Tibial artery (tissue), 4 donors: ENCODE results near the gene ADRA2B.

ENCODE experiments used
- DNase-seq, 2 donors: peaks; one replicate each; pipeline ENCODE4 v3.0.0-alpha.2; 2019
- H3K27ac ChIP-seq, 2 donors: fragments of 200-600 bp; sonication (generic) in 1 of 2; 1 replicate in 1 of 2; 2 replicates in 1 of 2; pipeline ENCODE4 v1.5.1; 2018 to 2019; ENCODE audit warnings: mild to moderate bottlenecking in 1 of 2
- H3K27me3 ChIP-seq, 2 donors: fragments of 200-600 bp; sonication (generic) in 1 of 2; one replicate each; pipeline versions ENCODE4 v1.5.1 to v1.6.0; 2016 to 2019
- H3K36me3 ChIP-seq, 3 donors: fragments of 200-600 bp; sonication (generic) in 2 of 3; one replicate each; pipeline ENCODE4 v1.5.1; 2016 to 2019; ENCODE audit warnings: mild to moderate bottlenecking in 2 of 3
- H3K4me1 ChIP-seq, 4 donors: fragments of 200-600 bp; sonication (generic) in 2 of 4; 1 replicate in 3 of 4; 2 replicates in 1 of 4; pipeline ENCODE4 v1.5.1; 2016 to 2019
- H3K4me3 ChIP-seq, 2 donors: fragments of 200-600 bp; sonication (generic) in 1 of 2; 1 replicate in 1 of 2; 2 replicates in 1 of 2; pipeline ENCODE4 v1.5.1; 2018 to 2019; ENCODE audit warnings: mild to moderate bottlenecking in 2 of 2
- H3K9me3 ChIP-seq, 3 donors: fragments of 200-600 bp; sonication (generic) in 1 of 3; one replicate each; pipeline ENCODE4 v1.5.1; 2016 to 2019
- intact Hi-C: fragments of 100-400 bp; cut with DNase I; formaldehyde crosslinking; loops from one replicate; pipeline ENCODE4 v1.15.0; 2023; ENCODE audit warnings: low total_unique reads
- TF ChIP-seq, protein P1 (sequence below), 2 experiments: fragments of 200-600 bp in 1 of 2; fragments of 450-650 bp in 1 of 2; IDR thresholded peaks; one replicate each; pipeline ENCODE4 v1.5.1; 2017 to 2019; ENCODE audit warnings: antibody characterized with exemption in 2 of 2, mild to moderate bottlenecking in 1 of 2, moderate library complexity in 1 of 2

ADRA2B gene

DNA sequence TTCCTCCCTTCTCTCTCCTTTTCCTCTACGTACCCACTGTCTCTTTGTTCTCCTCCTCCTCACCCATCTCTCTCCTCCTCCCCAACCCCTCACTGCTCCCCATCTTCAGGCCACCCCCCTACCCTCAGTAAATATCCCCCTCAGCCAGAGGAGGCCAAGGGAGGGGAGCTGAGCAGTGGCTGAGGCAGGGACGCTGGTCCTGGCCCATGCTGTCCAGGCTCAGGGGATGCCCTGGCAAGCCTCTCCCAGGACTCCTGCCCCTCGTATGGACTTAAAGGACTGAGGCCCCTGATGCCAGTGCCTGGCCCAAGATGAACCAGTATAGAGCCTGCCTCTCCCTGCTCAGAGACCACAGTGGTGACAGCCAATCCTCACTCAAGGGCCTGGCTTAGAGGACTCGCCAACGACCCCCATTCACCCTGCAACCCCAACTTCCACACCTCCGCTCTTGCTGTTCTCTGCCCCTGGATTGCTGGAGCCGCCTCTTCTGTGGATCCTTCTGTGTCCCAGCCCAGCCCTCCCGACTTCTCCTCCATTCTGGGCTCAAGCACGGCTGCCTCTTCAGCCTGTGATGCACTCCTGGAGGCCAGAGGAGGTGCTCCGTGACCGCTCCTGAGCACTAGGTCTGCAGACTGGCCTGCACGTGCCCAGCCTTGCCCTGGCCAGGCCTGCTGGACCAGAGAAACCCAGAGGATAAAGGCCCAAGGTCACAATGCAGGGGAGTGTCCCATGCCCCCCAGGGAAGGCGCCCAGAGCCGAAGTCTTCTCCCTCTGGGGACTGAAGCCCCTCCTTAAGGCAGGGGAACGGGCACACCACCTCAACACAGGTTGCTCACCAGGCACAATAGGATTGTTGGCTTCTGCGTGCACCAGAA, 38.4 kb upstream of the ADRA2B start:
- no peak overlapping the region for H3K27ac ChIP-seq
- TF ChIP-seq, protein P1, sequence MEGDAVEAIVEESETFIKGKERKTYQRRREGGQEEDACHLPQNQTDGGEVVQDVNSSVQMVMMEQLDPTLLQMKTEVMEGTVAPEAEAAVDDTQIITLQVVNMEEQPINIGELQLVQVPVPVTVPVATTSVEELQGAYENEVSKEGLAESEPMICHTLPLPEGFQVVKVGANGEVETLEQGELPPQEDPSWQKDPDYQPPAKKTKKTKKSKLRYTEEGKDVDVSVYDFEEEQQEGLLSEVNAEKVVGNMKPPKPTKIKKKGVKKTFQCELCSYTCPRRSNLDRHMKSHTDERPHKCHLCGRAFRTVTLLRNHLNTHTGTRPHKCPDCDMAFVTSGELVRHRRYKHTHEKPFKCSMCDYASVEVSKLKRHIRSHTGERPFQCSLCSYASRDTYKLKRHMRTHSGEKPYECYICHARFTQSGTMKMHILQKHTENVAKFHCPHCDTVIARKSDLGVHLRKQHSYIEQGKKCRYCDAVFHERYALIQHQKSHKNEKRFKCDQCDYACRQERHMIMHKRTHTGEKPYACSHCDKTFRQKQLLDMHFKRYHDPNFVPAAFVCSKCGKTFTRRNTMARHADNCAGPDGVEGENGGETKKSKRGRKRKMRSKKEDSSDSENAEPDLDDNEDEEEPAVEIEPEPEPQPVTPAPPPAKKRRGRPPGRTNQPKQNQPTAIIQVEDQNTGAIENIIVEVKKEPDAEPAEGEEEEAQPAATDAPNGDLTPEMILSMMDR (IDR thresholded peaks at IDR 0.05) = no peak
- H3K36me3 ChIP-seq = no peaks in the 10 kb centered on the region
- H3K9me3 ChIP-seq = no peaks in the 10 kb centered on the region
- H3K27me3 ChIP-seq = peaks cover 0 to 23% of the 10 kb centered on the region in 2 donors
- no peak overlapping the region for H3K4me3 ChIP-seq
- DNase-seq = peak in 1 of 2 donors; percentile 56
- intact Hi-C loops = no loop called here
- no peaks in the 10 kb centered on the region for H3K4me1 ChIP-seq

DNA sequence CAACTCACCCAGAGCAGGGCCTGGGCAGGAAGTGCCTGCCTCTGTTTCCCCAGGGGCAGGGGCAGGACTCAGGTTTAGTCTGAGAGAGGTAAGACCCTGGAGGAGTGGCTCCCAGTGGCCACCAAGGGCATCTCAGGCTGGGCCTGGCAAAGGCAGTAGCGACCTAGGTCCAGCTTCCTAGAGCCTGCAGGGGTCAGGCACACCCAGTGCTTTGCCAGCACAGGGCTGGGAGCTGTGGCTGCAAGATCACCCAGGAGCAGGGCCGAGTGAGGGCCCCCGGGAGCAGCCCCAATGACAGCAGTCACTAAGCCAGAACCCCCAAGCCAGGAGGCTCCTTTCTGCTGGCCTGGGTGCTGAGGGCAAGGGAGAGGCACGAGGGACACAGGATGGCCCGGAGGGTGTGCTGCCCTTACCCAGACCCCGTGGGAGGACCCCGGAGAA, 37.6 kb upstream of the ADRA2B start:
- no peak overlapping the region for H3K27ac ChIP-seq
- TF ChIP-seq, protein P1 (IDR thresholded peaks at IDR 0.05) = no peak
- no peaks in the 10 kb centered on the region for H3K36me3 ChIP-seq
- no peak overlapping the region for H3K4me3 ChIP-seq
- DNase-seq = peak in 1 of 2 donors; percentile 59
- intact Hi-C loops = no loop called here
- no peaks in the 10 kb centered on the region for H3K9me3 ChIP-seq
- peaks cover 0 to 23% of the 10 kb centered on the region in 2 donors for H3K27me3 ChIP-seq
- no peaks in the 10 kb centered on the region for H3K4me1 ChIP-seq

DNA sequence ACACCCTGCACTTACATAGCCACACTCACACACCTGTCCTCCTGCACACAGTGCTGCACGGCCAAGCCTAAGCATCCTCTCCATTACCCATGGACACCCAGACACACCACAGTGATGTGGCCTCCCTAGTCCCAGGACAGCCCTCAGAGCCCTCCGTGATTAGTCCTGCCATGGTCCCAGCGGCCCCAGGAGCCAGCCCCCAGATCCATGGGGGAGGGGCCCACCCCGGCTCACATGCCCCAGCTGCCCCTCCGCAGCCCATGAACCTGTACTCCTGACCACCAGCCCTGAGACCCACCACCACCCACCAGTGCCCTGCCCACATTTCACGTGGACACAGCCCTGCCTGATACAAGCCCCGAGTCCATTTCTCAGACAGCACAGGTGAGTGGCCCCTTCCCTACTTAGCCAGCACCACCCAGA, 36.9 kb upstream of the ADRA2B start:
- H3K27me3 ChIP-seq = peaks cover 0 to 23% of the 10 kb centered on the region in 2 donors
- peak in 1 of 2 donors; percentile 52 for DNase-seq
- peaks cover 0 to 4% (median under 1%) of the 10 kb centered on the region in 4 donors for H3K4me1 ChIP-seq
- intact Hi-C loops = no loop called here
- no peak overlapping the region for H3K4me3 ChIP-seq
- H3K36me3 ChIP-seq = no peaks in the 10 kb centered on the region
- TF ChIP-seq, protein P1 (IDR thresholded peaks at IDR 0.05) = no peak
- no peak overlapping the region for H3K27ac ChIP-seq
- no peaks in the 10 kb centered on the region for H3K9me3 ChIP-seq

DNA sequence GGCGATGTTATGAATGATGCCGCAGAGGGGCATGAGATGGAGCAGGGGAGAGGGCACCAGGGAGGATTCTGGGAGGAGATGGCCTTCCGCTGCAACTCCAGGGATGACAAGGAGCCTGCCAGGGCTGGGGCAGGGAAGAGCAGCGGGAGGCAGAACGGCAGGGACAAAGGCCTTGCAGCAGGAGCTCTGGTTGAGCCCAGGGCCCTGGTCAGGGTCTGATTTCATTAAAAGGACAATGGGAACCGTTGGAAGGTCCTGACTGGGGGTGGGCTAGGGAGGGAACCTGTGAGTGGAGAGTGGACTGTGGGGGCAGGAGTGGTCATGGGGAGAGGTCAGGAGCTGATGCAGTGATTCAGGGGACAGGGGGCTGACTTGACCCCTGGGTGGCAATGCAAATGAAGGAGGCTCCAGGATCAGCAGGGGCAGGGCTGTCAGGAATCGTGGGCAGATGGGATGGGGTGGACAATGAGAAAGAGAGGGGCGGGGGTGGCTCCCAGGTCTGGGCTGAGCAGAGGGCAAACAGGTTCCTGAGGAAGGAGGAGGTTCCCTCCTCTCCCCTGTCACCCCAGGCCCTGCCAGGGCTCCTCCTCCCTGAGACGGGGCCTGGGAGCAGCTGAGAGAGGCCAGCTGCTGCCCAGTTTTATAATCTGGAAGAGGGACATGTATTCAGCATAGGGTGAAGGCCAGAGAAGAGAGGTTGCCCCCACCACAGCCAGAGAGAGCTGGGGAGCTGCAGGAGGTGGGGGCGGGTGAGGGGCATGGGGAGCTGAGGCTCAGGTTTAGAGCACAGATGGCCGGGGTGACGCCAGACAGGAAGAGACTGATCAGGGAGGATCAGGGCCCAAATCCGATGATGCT, 36.2 kb upstream of the ADRA2B start:
- Histone ChIP-seq H3K27me3 (peaks cover 0 to 17% of the 10 kb centered on the region in 2 donors), H3K4me3 (no peak overlapping the region), H3K27ac (no peak overlapping the region), H3K4me1 (peaks cover 0 to 6% (median 2%) of the 10 kb centered on the region in 4 donors), H3K36me3 (no peaks in the 10 kb centered on the region), H3K9me3 (no peaks in the 10 kb centered on the region)
- TF ChIP-seq, protein P1 (IDR thresholded peaks at IDR 0.05) = no peak
- DNase-seq = peak in 1 of 2 donors; percentile 45
- intact Hi-C loops = no loop called here

DNA sequence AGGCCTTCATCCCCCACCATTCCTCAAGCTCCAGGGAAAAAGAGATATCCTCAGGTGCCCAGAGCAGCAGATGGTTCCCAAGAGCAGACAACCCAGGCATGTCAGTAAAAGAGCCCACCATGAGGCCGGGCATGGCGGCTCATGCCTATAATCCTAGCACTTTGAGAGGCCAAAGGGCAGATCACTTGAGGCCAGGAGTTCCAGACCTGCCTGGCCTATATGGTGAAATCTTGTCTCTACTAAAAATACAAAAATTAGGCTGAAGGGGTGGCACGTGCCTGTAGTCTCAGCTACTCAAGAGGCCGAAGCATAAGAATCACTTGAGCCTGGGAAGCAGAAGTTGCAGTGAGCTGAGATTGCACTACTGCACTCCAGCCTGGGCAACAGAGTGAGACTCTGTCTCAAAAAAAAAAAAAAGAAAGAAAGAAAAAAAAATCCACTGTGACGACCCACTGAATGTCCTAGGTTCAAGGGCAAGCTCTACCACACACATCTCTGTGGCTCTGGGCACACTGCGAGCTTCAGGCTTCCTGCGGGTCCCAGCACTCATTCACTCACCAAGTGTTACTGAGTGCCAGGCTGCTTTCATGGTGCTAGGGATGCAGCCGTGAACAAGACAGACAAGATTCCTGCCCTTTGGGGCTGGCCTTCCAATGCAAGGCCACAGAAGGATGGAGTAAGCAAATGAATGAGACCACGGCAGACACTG, 35.4 kb upstream of the ADRA2B start:
- H3K27me3 ChIP-seq = peaks cover 0 to 9% of the 10 kb centered on the region in 2 donors
- no peak overlapping the region for H3K4me3 ChIP-seq
- no peaks in the 10 kb centered on the region for H3K36me3 ChIP-seq
- H3K4me1 ChIP-seq = peaks cover 0 to 11% (median 3%) of the 10 kb centered on the region in 4 donors
- TF ChIP-seq, protein P1 (IDR thresholded peaks at IDR 0.05) = no peak
- no peak overlapping the region for H3K27ac ChIP-seq
- DNase-seq = no peak
- intact Hi-C loops = no loop called here
- H3K9me3 ChIP-seq = no peaks in the 10 kb centered on the region
